Left kidney (tissue), 2 donors: ENCODE results near the gene ACAT1. TPM values are rescaled to one million over a fixed set of nuclear protein-coding genes. Genes with fewer than 3 reads are reported as not detected.
"Not testable (repeated sequence)": the region's sequence is repeated elsewhere in the genome, so short reads cannot be mapped to it uniquely, and the experiment has no call there.

Experiments used
- DNase-seq: peaks from one replicate; pipeline ENCODE4 v3.0.0-alpha.2; 2013
- polyA plus RNA-seq: library from polyadenylated mRNA; unstranded; fragments of 120-200 nt; gene quantifications from one replicate; pipeline ENCODE4 v1.2.1, GENCODE V29; 2013; ENCODE audit not compliant: insufficient read length

The ACAT1 gene
- polyA plus RNA-seq, 1 donor: 110 TPM

- DNase-seq: no peak
Observed at GRCh38 chr11:108135845-108136544, 14.6 kb downstream of the ACAT1 start.

- no peak for DNase-seq
Observed at GRCh38 chr11:108137212-108137611, 15.8 kb downstream of the ACAT1 start.

- DNase-seq: no peak
Observed at GRCh38 chr11:108142304-108142703, 20.9 kb downstream of the ACAT1 start.

- DNase-seq: no peak
Observed at GRCh38 chr11:108144615-108145014, 23.2 kb downstream of the ACAT1 start.

GRCh38 chr11:108147150-108147549 is 25.8 kb downstream of the ACAT1 start:
- DNase-seq: no peak

GRCh38 chr11:108148556-108148955 is 27.2 kb downstream of the ACAT1 start:
- DNase-seq: no peak

GRCh38 chr11:108154591-108154990 is 33.2 kb downstream of the ACAT1 start:
- DNase-seq: no peak

GRCh38 chr11:108160970-108161566 is 39.7 kb downstream of the ACAT1 start:
- DNase-seq: no peak

- not testable (repeated sequence) for DNase-seq
Observed at GRCh38 chr11:108162878-108163277, 41.5 kb downstream of the ACAT1 start.

GRCh38 chr11:108167624-108168023 is 46.3 kb downstream of the ACAT1 start:
- no peak for DNase-seq

GRCh38 chr11:108170184-108170583 is 48.8 kb downstream of the ACAT1 start:
- no peak for DNase-seq

- DNase-seq: no peak
Observed at GRCh38 chr11:108177570-108177969, 56.2 kb downstream of the ACAT1 start.

- DNase-seq: no peak
Observed at GRCh38 chr11:108193725-108194124, 72.4 kb downstream of the ACAT1 start.

- no peak for DNase-seq
Observed at GRCh38 chr11:108196901-108197300, 75.5 kb downstream of the ACAT1 start.

Other genes with a start within 250 kb of the ACAT1 start
- 1.2 TPM for gene RAB39A, start 193.1 kb upstream of the ACAT1 start, polyA plus RNA-seq
- 49.2 TPM for gene CUL5, start 112.7 kb upstream of the ACAT1 start, polyA plus RNA-seq
- gene NPAT, start 101.1 kb downstream of the ACAT1 start, polyA plus RNA-seq: 23.7 TPM
- 113 TPM for gene ATM, start 101.5 kb downstream of the ACAT1 start, polyA plus RNA-seq